Fibroblast of skin of left quadriceps (primary cell): ENCODE measurements around the gene C1QTNF1.

Experiments used
- DNase-seq, 2 experiments: peaks; one replicate each; pipeline ENCODE4 v3.0.0-alpha.2; 2013; ENCODE audit warnings: low read depth in 2 of 2

C1QTNF1 gene

DNA sequence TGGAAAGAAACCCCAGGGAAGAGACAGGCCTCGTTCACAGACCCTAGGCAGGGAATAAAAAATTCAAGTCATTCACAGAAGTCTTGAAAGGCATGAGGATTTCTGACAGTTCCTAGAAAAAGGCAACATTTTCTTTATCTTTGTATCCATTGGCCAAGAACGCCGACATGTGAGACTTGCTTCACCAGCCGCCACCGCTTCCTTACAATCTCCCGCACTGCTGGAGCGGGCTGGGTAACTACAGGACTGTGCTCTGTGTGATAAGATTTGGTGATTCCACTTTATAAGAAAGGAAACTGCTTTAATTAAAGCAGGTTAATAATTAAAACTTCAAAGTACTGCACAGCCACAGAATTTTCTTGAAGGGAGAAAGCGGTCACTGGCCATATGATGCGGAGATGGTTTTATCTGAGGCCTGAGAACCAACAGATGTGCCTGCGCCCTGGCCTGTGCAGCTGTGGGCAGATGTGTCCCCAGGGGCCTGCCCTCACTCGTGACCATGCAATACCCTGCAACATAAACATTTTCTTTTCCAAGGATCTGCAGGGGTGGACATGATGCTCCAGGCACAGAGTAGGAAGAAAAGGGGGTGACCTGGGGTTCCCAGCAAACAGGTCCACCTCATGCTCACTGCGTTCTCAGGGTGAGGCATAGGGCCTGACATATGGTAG lies 31.3 kb upstream of the C1QTNF1 start:
- DNase-seq: no peak

DNA sequence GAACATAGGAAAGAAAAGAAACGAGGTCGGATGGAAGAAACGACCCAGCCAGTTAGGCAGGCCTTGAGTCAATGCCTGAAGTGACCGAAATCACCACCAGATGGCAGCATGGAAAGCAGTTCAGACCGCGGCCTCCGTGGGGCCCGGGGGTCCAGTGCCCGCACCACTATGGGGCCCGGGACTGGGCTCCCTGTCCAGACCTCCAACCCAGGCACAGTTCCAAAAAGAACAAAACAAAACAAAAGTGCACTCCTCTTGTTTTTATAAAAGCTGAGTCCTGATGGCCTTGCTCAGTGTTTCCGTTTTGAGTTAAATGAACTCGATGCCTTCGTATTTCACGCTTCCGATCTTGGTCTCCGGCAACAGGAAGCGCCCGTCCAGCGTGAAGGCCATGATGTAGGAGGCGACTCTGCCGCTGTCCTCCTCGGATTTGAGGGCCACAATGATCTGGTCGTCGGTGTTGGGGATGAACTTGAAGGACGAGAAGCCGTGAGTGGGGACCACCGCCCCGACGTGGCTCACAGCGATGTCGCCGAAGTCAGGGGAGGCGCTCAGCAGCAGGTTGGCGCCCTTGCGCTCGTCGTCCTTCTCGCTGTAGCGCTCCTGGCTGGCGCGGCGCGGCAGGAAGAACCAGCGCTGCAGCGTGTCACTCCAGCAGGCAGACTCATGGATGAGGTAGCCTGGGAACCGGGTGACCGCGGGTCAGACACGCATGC lies 30.6 kb upstream of the C1QTNF1 start:
- no peak for DNase-seq

DNA sequence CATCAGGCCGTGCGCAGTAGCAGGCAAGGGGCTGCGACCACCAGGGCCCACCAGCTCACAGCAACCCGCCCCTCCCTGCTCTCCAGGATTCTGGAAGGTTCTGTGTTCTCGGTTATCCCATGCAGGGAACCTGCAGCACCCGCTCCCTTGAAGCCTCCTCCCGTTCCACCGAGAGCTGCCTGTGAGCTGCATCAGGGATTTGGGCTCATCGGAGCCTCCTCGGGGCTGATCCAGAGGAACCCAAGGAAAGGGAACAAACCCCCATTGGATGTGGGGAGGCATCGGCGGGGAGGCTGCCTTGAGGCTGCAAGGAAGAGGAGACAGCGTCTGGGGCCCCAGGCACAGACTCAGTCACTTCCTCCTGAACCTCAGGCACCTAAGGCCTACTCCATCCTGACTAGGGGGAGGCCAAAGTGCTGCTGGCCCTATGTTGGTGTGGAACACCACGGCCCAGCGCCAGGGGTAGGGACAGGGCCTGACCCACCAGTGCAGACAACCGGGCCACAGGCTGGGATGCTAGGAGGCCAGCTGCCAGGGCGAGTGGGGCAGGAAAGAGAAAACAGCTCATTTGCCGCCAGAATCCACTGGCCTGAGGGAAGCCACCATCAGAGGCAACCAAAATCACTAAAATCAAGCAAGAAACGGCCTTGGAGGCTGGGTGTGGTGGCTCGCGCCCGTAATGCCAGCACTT lies 29.8 kb upstream of the C1QTNF1 start:
- no peak for DNase-seq

DNA sequence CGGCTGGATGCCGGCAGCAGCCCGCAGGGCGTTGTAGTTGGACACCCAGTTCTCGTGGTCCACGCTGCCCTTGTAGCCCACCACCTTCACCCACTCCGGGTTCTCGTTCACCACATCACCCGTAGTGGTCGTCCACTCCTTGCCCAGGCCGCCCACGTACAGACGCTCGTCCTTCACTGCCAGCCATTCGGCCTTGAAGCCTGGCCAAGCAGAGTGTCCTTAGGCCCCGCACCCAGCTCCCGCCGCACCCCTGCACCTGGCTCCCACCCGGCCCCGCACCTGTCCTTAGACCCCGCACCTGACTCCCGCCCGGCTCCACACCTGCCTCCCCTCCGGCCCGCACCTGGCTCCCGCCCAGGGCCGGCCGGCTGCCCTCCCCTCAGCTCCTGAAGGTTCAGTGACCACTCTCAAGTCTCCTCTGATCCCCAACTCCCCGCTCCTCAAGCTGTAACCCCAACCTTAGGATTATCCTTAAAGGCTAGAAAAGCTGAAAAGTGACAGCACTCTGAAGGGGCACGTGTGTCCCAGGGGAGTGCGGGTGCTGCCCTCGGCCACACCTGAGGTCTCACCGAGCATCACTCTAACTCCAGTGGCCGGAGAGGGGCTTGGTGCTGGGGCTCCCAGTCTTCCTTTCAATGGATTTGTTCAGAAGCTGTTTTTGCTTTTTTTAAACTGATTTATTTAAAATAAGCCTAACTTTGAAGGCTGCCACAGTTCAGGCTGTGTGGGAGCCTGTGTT lies 28.8 kb upstream of the C1QTNF1 start:
- no peak for DNase-seq

DNA sequence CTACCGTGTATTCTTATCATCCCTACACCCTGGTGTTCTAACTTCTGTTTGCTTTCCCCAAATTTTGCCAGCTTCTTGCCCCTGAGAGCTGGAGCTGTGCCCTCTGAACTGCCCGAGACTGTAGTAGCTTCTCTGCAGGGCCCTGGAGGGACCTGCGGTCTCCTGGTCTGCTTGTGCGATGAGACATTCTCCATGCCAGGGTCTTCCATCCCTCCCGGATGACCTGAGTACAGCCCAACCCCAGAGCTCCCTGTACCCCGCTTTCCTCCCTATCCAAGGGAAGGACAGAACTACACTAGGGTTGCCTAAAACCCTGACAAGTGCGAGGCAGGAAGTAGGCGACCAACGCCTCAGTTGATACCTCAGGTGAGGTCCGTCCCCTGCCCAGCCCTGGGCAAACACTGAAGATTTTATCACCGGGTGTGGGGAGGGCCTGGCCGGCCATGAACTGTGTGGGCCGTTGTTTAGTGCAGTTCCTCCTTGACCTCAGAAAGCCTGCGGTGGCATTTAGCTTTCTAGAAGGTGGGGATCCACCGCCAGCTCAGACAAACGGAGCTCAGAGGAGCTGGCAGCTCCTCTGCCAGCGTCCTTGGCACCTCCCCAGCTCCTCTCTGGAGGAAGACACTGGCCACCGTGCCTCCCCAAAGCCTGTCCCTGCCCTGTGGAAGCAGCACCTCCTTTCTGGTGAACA lies 28.1 kb upstream of the C1QTNF1 start:
- DNase-seq: no peak

DNA sequence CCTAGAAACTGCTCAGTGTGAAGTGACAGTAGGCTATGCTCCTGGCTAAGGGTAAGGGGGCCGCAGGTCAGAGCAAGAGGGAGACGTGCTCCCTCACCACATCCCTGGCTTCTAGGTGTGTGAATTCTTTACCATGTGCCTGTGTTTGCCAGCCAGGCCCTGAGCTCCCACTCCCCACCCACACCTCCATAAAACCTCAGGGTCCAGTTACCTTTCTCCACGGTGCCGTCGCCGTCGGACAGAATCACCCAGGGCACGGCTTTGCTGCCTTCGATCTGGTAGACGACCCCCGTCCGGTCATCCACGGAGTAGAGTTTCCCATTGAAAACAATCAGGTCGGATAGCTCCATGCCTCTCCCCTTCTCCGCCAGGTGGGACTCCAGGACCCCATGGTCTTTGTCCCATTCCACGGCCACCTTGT lies 27.2 kb upstream of the C1QTNF1 start:
- DNase-seq: no peak

DNA sequence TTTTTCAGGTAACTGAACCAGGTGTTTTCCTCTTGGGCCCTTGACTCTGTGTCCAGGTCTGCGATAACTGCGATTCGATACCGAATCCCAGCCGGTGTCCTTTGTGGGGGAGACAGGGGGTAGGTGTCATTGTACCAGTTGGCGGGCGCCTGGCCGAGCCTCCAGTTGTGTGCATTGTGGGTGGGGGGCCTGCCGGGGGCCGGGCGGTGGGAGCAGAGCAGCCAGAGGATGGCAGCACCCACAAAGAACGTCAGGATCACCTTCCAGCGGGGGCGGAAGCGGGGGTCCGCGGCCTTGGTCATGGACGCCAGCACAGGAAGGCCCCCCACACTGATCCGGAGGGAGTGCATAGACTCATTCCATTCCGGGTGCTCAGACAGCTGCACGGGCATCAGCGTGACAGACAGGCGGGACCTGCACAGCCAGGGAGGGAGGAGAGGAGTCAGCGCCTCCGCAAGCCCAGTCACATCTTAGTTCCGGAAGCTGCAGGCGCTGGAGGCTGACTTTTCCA lies 26.7 kb upstream of the C1QTNF1 start:
- no peak for DNase-seq

DNA sequence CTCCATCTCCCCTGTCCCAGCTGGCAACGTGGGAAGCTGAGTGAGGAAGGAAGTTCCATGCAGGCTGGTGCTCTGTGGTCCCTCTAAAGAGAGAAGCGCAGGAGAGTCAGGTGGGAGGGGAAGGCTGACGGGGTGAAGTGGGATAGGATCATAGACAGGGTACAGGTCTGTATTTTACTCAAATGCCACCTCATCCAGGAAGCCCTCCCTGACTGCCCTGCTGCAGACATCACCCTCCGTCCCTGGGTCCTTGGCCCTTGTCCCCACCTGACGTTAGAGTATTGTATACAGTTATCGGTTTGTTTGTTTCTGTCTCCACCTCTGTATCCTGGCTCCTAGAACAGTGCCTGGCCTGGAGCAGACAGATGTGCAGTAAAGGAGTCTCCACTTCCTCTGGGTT lies 26.1 kb upstream of the C1QTNF1 start:
- no peak for DNase-seq

DNA sequence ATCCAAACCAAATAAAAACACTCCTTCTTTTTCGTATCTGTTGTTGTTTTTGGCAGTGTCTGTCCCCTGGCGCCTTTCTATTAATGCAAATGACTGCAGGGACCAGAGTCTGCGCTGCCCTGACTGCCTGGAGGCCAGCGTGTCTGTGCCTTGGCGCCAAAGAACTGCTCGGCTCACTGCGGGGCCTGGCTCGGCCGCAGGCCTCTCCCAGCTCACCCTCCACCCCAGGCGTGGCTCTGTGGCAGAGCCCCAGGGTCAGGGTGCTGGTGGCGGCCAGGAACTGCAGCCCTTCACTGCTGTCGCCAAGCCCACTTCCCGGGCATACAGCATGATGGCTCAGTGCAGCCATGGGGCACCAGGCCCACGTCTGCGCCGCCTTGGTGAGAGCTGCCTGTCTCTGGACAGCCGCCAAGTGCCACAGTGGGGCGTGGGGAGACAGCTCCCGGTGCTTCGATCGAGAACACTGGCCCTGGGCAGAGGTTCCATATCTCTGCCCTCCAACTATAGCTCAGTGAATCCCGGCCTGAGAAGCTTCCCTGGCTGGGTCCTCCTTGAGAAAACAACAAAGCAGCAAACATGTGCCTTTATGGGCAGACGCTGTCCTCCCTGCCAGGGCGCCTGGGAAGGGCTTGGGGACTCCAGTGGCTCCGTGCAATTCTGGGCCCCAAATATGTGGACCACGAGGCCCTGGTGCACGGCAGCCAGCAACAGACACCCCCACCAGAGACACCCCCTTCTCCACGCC lies 25.5 kb upstream of the C1QTNF1 start:
- DNase-seq: no peak

DNA sequence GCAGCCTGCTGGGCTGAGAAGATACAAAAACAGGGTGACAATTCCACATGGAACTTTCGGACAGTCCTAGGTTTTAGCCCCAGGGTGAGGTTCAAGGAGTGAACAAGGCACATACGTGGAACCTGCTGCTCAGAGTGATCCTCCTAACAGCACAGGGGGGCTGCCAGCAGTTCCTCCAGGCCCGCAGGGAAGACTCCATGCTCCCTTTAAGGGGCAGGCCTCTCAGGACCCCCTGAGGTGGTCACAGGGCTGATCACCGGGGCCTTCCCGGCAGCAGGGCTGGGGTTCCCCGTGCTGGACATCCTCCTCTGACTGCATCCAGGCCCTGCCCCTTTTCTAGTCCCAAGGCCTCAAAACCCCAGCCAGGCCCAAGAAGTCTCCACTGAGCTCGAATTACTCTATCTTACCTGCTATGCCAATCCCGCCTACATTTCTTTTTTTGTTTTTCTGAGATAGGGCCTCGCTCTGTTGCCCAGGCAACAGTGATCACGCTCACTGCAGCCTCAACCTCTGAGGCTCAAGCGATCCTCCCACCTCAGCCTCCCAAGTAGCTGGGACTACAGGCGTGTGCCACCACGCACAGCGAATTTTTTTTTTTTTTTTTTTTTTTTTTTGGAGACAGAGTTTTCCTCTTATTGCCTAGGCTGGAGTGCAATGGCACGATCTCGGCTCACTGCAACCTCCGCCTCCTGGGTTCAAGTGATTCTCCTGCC lies 24.8 kb upstream of the C1QTNF1 start:
- no peak for DNase-seq

DNA sequence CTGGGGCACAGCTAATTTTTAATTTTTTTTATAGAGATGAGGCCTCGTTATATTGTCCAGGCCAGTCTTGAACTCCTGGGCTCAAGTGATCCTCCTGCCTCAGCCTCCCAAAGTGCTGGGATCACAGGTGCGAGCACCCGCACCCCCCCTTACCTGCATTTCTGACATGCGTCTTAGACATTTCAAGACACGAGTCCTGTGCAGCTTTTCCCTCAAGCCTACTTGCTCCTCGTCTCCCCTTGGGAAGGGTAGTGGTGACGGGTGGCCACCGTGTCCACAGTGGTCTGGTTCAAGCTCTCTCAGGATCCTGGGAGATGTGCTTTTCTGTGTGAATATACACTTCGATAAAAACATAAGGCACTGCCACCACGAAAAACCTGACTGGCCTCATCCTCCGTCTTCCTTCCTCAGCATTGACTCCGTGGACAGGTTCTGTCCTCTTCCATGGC lies 24.0 kb upstream of the C1QTNF1 start:
- DNase-seq: no peak

DNA sequence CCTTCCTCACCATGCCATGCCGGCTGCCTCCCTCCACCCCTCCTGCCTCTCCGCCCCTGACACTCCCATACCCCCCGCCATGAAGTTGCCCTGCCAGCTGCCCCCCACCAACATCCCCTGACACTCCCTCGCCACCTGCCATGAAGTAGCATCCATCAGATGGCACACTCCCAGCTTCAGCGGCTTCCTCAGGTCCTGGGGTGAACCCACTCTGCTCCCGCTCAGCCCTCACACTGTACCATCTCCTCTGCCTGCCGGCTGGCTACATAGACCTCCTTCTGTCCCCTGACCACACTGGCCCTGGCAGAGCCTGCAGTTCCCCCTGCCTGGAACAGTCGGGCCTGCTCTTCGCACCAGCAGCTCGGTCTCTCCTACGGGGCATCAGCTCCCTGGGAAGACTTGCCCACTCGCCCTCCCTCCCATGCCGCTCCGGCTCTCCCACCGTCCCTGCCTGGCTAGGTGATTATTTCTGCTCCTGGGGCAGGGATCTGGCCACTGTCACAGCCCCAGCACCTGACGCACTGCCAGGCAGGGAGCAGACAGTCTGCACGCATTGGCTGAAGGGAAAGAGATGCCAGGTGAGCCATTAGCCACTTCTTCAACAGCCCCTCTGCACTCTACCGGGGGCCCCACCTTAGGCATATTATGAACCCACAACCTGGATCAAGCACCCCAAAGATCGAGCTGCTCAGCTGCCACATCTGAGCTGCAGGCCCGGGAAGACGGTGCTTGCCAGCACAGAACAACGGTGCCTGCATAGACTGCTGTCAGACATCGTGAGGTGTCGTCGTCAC lies 23.4 kb upstream of the C1QTNF1 start:
- no peak for DNase-seq

DNA sequence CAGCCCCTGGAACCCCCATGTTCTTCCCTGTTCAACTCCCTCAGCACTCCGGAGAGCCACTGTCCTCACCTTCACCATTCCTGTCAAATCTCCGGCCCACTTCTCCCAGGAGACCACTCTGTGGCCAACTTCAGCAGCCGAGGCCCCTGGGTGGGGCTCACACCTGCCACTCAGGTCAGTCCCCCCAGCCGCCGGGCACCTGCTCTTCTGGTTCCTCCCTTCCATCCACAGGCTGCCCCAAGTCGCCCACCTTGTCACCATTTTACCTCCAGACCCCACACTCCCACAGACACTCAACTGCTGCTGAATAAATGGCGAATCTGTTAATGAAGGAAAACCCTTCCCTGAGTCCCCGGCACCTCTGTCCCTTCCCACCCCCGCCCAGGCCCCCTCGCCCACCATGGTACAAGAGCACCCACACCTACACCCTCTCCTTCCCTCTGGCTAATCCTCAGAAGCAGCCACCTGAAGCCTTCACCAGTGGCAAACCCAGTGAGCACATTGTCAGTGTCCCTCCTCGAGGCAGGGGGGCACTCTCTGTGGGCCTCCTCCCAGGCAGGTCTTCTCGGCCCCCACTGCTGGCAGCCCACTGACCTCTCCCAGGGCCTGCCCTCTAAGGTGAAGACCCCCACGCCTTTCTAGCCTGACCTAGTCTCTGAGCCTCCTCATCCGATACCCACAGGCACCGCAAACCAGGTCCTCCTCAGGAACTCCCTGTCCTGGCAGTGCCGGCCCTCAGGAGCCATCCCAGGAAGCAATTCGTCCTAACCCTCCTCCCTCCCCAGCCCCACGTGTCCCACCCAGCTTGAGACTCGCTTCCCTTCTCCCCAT lies 22.6 kb upstream of the C1QTNF1 start:
- no peak for DNase-seq

DNA sequence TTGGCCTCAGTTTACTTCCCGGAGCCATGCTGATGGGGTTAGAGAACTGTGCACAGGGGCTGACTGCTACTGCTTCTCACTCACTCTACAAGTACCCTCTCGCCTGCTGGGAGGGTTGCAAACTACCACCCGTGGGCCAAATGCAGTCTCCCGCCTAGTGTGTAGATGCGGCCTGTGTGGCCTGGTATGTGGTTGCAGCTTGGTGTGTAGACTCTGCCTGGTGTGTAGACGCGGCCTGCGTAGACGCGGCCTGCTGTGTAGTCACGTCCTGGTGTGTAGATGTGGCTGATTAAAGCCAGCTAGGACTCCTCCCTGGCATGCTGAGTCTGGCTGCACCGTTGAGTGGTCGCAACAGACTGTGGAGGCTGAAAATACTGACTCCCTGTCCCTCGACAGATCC lies 21.7 kb upstream of the C1QTNF1 start:
- no peak for DNase-seq

DNA sequence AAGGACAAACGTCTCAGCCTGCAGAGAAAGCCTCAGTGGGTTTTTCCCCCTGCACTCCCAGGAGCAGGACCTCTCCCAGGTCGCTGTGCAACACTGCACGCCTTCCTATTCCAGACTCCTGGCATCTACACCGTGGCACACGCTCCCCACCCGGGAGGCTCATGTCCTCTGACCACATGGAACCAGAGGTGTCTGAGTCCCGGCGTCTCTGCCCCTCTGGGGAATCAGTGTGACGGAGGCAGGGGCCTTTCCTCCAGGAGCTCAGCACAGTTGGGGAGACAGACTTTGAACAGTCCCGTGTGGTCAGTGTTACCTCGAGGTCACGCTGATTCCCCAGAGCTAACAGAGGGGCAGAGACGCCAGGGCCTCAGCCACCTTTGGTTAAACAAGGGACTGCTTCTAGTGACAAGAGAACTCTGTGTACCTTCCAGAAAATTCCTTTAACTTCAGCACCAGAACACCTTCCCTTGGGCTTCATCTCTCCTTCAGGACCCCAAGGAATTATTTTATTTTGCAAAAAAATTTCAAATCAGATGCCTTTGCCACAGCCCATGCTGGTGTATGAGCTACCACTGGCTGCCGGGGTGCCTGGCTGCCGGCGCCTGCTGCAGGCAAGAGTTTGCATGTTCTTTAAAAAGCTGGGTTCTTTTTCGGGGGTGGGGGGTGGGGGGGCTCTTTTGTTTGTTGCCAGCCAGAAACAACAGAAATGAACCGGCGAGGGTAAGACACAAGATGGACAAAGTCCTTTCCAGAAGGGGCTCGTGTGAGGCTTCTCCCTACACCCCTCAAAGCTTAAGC lies 21.0 kb upstream of the C1QTNF1 start:
- no peak for DNase-seq

DNA sequence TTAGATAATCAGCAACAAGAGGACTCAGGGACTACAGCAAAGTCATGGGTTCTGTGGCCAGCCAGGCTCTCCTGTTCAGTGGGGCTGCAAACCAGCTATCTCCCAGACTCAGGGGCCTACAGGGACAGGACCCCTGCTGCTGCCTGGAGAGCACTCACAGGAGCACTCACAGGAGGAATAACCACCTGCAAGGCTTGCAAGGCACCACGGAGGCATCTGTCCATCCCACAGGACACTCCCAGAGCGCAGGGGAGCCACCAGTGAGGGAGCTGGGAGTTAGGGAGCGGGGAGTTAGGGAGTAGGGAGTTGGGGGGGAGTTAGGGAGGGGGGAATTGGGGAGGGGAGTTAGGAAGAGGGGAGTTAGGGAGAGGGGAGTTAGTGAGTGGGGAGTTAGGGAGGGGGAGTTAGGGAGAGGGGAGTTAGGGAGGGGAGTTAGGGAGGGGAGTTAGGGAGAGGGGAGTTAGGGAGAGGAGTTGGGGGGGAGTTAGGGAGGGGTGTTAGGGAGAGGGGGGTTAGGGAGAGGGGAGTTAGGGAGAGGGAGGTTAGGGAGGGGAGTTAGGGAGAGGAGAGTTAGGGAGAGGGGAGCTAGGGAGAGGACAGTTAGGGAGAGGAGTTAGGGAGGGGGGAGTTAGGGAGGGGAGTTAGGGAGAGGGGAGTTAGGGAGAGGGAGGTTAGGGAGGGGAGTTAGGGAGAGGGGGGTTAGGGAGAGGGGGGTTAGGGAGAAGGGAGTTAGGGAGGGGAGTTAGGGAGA lies 20.1 kb upstream of the C1QTNF1 start:
- DNase-seq: no peak
